ENCODE measurements around the gene CDH15. TPM values are rescaled to one million over a fixed set of nuclear protein-coding genes. Genes with fewer than 3 reads are reported as not detected.
A peak's percentile ranks its signal among the peaks of the same experiment; 100 is the strongest.

Gene CDH15
- total RNA-seq, 1 donor from 2014 or later, result 0.18 TPM

- FAIRE-seq, result no peak
Observed at GRCh38 chr16:89147085-89147817, 24.3 kb upstream of the CDH15 start.

GRCh38 chr16:89149386-89149785, 22.2 kb upstream of the CDH15 start:
- no peak overlapping the region for H3K4me3 ChIP-seq (ENCODE audit: insufficient read depth, low read depth, low read length)
- H3K27me3 ChIP-seq (ENCODE audit: insufficient read depth, low read length), result no peaks in the 10 kb centered on the region
- no peak overlapping the region for H3K27ac Mint-ChIP-seq (ENCODE audit: unreplicated experiment)
- DNase-seq (ENCODE audit: low read depth) (no peak), FAIRE-seq (no peak)
- TF ChIP-seq CTCF (IDR thresholded peaks at IDR 0.05; ENCODE audit: insufficient read depth, low read depth, low read length), result no peak
- TF ChIP-seq EZH2 (IDR thresholded peaks at IDR 0.05; ENCODE audit: insufficient read depth, low read length), result no peak
- H3K4me1 ChIP-seq (ENCODE audit: insufficient read depth, low read length), result no peaks in the 10 kb centered on the region
- H3K27me3 Mint-ChIP-seq (ENCODE audit: low read depth, unreplicated experiment), result no peaks in the 10 kb centered on the region
- H4K20me1 ChIP-seq (ENCODE audit: insufficient read depth, low read length), result no peaks in the 10 kb centered on the region
- no peaks in the 10 kb centered on the region for H3K9me3 ChIP-seq (ENCODE audit: insufficient read depth, low read depth, low read length)
- H3K9me3 Mint-ChIP-seq (ENCODE audit: unreplicated experiment), result peaks cover 11% of the 10 kb centered on the region
- no peaks in the 10 kb centered on the region for H3K79me2 ChIP-seq (ENCODE audit: insufficient read depth, low read length)
- no peak overlapping the region for H2AFZ ChIP-seq (ENCODE audit: low read depth, low read length)
- no peaks in the 10 kb centered on the region for H3K4me1 Mint-ChIP-seq (ENCODE audit: low read depth, unreplicated experiment)
- H3K9ac ChIP-seq (ENCODE audit: low read length), result no peak overlapping the region
- peaks cover 25% of the 10 kb centered on the region for H3K36me3 Mint-ChIP-seq (ENCODE audit: low read depth, unreplicated experiment)
- no peak overlapping the region for H3K4me3 Mint-ChIP-seq (ENCODE audit: unreplicated experiment)
- no peak overlapping the region for H3K4me2 ChIP-seq (ENCODE audit: low read length)
- peaks cover 3% of the 10 kb centered on the region for H3K36me3 ChIP-seq (ENCODE audit: insufficient read depth, low read length)
- no peak overlapping the region for H3K27ac ChIP-seq (ENCODE audit: low read depth, low read length)

More at GRCh38 chr16:89147085-89147817, 24.3 kb upstream of the CDH15 start:
- Histone ChIP-seq H3K4me2 (ENCODE audit: low read length) (no peak overlapping the region), H2AFZ (ENCODE audit: low read depth, low read length) (no peak overlapping the region), H3K4me1 (ENCODE audit: insufficient read depth, low read length) (no peaks in the 10 kb centered on the region), H3K27ac (ENCODE audit: low read depth, low read length) (no peak overlapping the region), H3K27me3 (ENCODE audit: insufficient read depth, low read length) (no peaks in the 10 kb centered on the region), H3K9me3 (ENCODE audit: insufficient read depth, low read depth, low read length) (no peaks in the 10 kb centered on the region), H4K20me1 (ENCODE audit: insufficient read depth, low read length) (peaks cover 6% of the 10 kb centered on the region), H3K36me3 (ENCODE audit: insufficient read depth, low read length) (peaks cover 3% of the 10 kb centered on the region), H3K9ac (ENCODE audit: low read length) (no peak overlapping the region), H3K4me3 (ENCODE audit: insufficient read depth, low read depth, low read length) (no peak overlapping the region), H3K79me2 (ENCODE audit: insufficient read depth, low read length) (no peaks in the 10 kb centered on the region)
- H3K27ac Mint-ChIP-seq (ENCODE audit: unreplicated experiment), result peak overlapping the region; percentile 38
- no peaks in the 10 kb centered on the region for H3K27me3 Mint-ChIP-seq (ENCODE audit: low read depth, unreplicated experiment)
- no peak for TF ChIP-seq CTCF (IDR thresholded peaks at IDR 0.05; ENCODE audit: insufficient read depth, low read depth, low read length)
- no peak for TF ChIP-seq EZH2 (IDR thresholded peaks at IDR 0.05; ENCODE audit: insufficient read depth, low read length)
- DNase-seq (ENCODE audit: low read depth), result no peak
- peaks cover 11% of the 10 kb centered on the region for H3K9me3 Mint-ChIP-seq (ENCODE audit: unreplicated experiment)
- no peak overlapping the region for H3K4me3 Mint-ChIP-seq (ENCODE audit: unreplicated experiment)
- H3K4me1 Mint-ChIP-seq (ENCODE audit: low read depth, unreplicated experiment), result no peaks in the 10 kb centered on the region
- peaks cover 28% of the 10 kb centered on the region for H3K36me3 Mint-ChIP-seq (ENCODE audit: low read depth, unreplicated experiment)

Data from astrocyte (in vitro differentiated cells and primary cell).